WTC11 (cell line): ENCODE results near the gene ERC2. TPM values are rescaled to one million over a fixed set of nuclear protein-coding genes. Genes with fewer than 3 reads are reported as not detected.

Experiments used
- ATAC-seq: fragments of 200-7000 bp; cut with Tn5 transposase; 2 replicates; pipeline ENCODE4 v1.10.0; 2021; ENCODE audit warnings: mild to moderate bottlenecking, moderate library complexity
- CTCF ChIA-PET: fragments of 300-600 bp; sonication (Branson Sonifier 250); formaldehyde crosslinking; loops from one replicate; lab custom pipeline; 2021; ENCODE audit warnings: antibody characterized with exemption; lab: Charles Lee
- POLR2A ChIA-PET: fragments of 350-600 bp; sonication (Branson Sonifier 250); formaldehyde crosslinking; loops from one replicate; lab custom pipeline; 2021; ENCODE audit warnings: antibody characterized with exemption; lab: Charles Lee
- DNase-seq: peaks from one replicate; pipeline ENCODE4 v3.0.0; 2021; ENCODE audit warnings: low spot score
- H3K27ac Mint-ChIP-seq: 2 replicates; pipeline ENCODE4 v1.8.0; 2021; ENCODE audit warnings: mixed read lengths
- H3K27me3 Mint-ChIP-seq: 2 replicates; pipeline ENCODE4 v1.8.0; 2021; ENCODE audit warnings: low read depth, mild to moderate bottlenecking, moderate library complexity, mixed read lengths
- H3K36me3 Mint-ChIP-seq: 2 replicates; pipeline ENCODE4 v1.8.0; 2021; ENCODE audit warnings: mixed read lengths
- H3K4me1 Mint-ChIP-seq: 2 replicates; pipeline ENCODE4 v1.8.0; 2022; ENCODE audit warnings: mixed read lengths
- H3K4me3 Mint-ChIP-seq: 2 replicates; pipeline ENCODE4 v1.8.0; 2021; ENCODE audit warnings: mild to moderate bottlenecking, moderate library complexity, mixed read lengths
- H3K9me3 Mint-ChIP-seq: 2 replicates; pipeline ENCODE4 v1.8.0; 2021; ENCODE audit warnings: mixed read lengths
- AFF4 ChIP-seq: sonication (generic); formaldehyde crosslinking; IDR thresholded peaks from 2 replicates; pipeline ENCODE4 v1.8.1; 2023; ENCODE audit warnings: mild to moderate bottlenecking, missing genetic modification reagents, borderline replicate concordance
- ATF3 ChIP-seq: sonication (generic); formaldehyde crosslinking; conservative IDR thresholded peaks from 2 replicates; pipeline ENCODE4 v1.8.1; 2022; ENCODE audit warnings: mild to moderate bottlenecking, missing genetic modification reagents
- CBFB ChIP-seq: sonication (generic); formaldehyde crosslinking; IDR thresholded peaks from 2 replicates; pipeline ENCODE4 v1.8.1; 2022; ENCODE audit warnings: mild to moderate bottlenecking, low read depth, missing genetic modification reagents
- E2F4 ChIP-seq: sonication (generic); formaldehyde crosslinking; IDR thresholded peaks from 2 replicates; pipeline ENCODE4 v1.8.1; 2022; ENCODE audit warnings: low read depth, mild to moderate bottlenecking, moderate library complexity, missing genetic modification reagents, borderline replicate concordance
- ERG ChIP-seq: fragments of 250-450 bp; sonication (Bioruptor Pico); IDR thresholded peaks from 2 replicates; pipeline ENCODE4 v1.8.0; 2021; ENCODE audit warnings: mild to moderate bottlenecking
- FOXP1 ChIP-seq: sonication (generic); formaldehyde crosslinking; IDR thresholded peaks from 2 replicates; pipeline ENCODE4 v1.8.0; 2022; ENCODE audit warnings: missing genetic modification reagents, mild to moderate bottlenecking, moderate library complexity, borderline replicate concordance
- FOXP4 ChIP-seq: sonication (generic); formaldehyde crosslinking; IDR thresholded peaks from 2 replicates; pipeline ENCODE4 v1.8.0; 2022; ENCODE audit warnings: mild to moderate bottlenecking, missing genetic modification reagents
- KAT7 ChIP-seq: sonication (generic); formaldehyde crosslinking; IDR thresholded peaks from 2 replicates; pipeline ENCODE4 v1.8.1; 2023; ENCODE audit warnings: missing genetic modification reagents, mild to moderate bottlenecking, borderline replicate concordance
- MXD4 ChIP-seq: fragments of 250-450 bp; sonication (Bioruptor Pico); IDR thresholded peaks from 2 replicates; pipeline ENCODE4 v1.8.0; 2021; ENCODE audit warnings: mild to moderate bottlenecking, moderate library complexity, borderline replicate concordance
- NFYB ChIP-seq: sonication (generic); formaldehyde crosslinking; conservative IDR thresholded peaks from 2 replicates; pipeline ENCODE4 v1.8.0; 2022; ENCODE audit warnings: low read depth, missing genetic modification reagents
- NR1H2 ChIP-seq: sonication (generic); formaldehyde crosslinking; IDR thresholded peaks from 2 replicates; pipeline ENCODE4 v1.9.0; 2021; ENCODE audit warnings: mild to moderate bottlenecking, moderate library complexity, missing genetic modification reagents
- OVOL2 ChIP-seq: fragments of 250-450 bp; sonication (Bioruptor Pico); IDR thresholded peaks from 2 replicates; pipeline ENCODE4 v1.9.0; 2021; ENCODE audit warnings: mild to moderate bottlenecking, borderline replicate concordance
- RORB ChIP-seq: fragments of 250-450 bp; sonication (Bioruptor Pico); IDR thresholded peaks from 2 replicates; pipeline ENCODE4 v1.9.0; 2021; ENCODE audit warnings: mild to moderate bottlenecking
- SMAD4 ChIP-seq: sonication (generic); formaldehyde crosslinking; IDR thresholded peaks from 2 replicates; pipeline ENCODE4 v1.8.0; 2022; ENCODE audit warnings: mild to moderate bottlenecking, missing genetic modification reagents
- TEAD4 ChIP-seq: sonication (generic); formaldehyde crosslinking; IDR thresholded peaks from 2 replicates; pipeline ENCODE4 v1.8.0; 2022; ENCODE audit warnings: mild to moderate bottlenecking, missing genetic modification reagents
- USF2 ChIP-seq: sonication (generic); formaldehyde crosslinking; IDR thresholded peaks from 2 replicates; pipeline ENCODE4 v1.8.1; 2023; ENCODE audit warnings: mild to moderate bottlenecking, missing genetic modification reagents, moderate library complexity
- ZBTB43 ChIP-seq: sonication (generic); formaldehyde crosslinking; IDR thresholded peaks from 2 replicates; pipeline ENCODE4 v1.8.1; 2023; ENCODE audit warnings: mild to moderate bottlenecking, missing genetic modification reagents
- ZNF317 ChIP-seq: sonication (generic); formaldehyde crosslinking; IDR thresholded peaks from 2 replicates; pipeline ENCODE4 v1.8.1; 2023; ENCODE audit warnings: low read depth, mild to moderate bottlenecking, moderate library complexity, missing genetic modification reagents, borderline replicate concordance
- ZNF671 ChIP-seq: fragments of 250-450 bp; sonication (Bioruptor Pico); IDR thresholded peaks from 2 replicates; pipeline ENCODE4 v1.8.0; 2021; ENCODE audit warnings: mild to moderate bottlenecking
- total RNA-seq: library from RNA; stranded (reverse); gene quantifications from 3 replicates; pipeline ENCODE4 v1.2.3, GENCODE V29; 2021

The ERC2 gene
- total RNA-seq, 1 experiment from 2014 or later: 23.5 TPM

- ChIA-PET CTCF (interaction anchor here (0.9 kb wide), 1 partner anchor 145 kb away, joined by 3 read pairs; the partner anchor contains the start of gene ERC2), POLR2A (no interaction called here)
- no peak for TF ChIP-seq TEAD4
- no peak for TF ChIP-seq CBFB (CRISPR knock-in tag)
- no peak for TF ChIP-seq OVOL2 (CRISPR knock-in tag)
- no peak for TF ChIP-seq KAT7 (CRISPR knock-in tag)
- TF ChIP-seq ZBTB43: no peak
- no peak for TF ChIP-seq ZNF671
- TF ChIP-seq ERG (CRISPR knock-in tag): no peak
- TF ChIP-seq FOXP1 (CRISPR knock-in tag): no peak
- no peak for TF ChIP-seq ZNF317 (CRISPR knock-in tag)
- TF ChIP-seq USF2 (CRISPR knock-in tag): no peak
- TF ChIP-seq ATF3: no peak
- no peak for TF ChIP-seq E2F4 (CRISPR knock-in tag)
- no peak for TF ChIP-seq AFF4 (CRISPR knock-in tag)
- no peak for TF ChIP-seq NFYB
- Mint-ChIP-seq H3K9me3 (no peaks in the 10 kb centered on the region), H3K27me3 (no peaks in the 10 kb centered on the region), H3K4me1 (peaks cover 30% of the 10 kb centered on the region), H3K4me3 (no peak overlapping the region), H3K27ac (no peak overlapping the region), H3K36me3 (no peaks in the 10 kb centered on the region)
- DNase-seq: no peak
- no peak for ATAC-seq
Observed at GRCh38 chr3:56322862-56323261, 145.4 kb downstream of the ERC2 start.

- no peaks in the 10 kb centered on the region for H3K27me3 Mint-ChIP-seq
- H3K9me3 Mint-ChIP-seq: no peaks in the 10 kb centered on the region
- peaks cover 33% of the 10 kb centered on the region for H3K4me1 Mint-ChIP-seq
- ChIA-PET POLR2A (no interaction called here), CTCF (interaction anchor here (1.1 to 1.3 kb wide), 2 partner anchors 19 to 25 kb away, joined by 4 to 7 read pairs; no protein-coding TSS in a partner anchor)
- H3K27ac Mint-ChIP-seq: no peak overlapping the region
- DNase-seq: no peak
- H3K36me3 Mint-ChIP-seq: no peaks in the 10 kb centered on the region
- ATAC-seq: no peak
- no peak overlapping the region for H3K4me3 Mint-ChIP-seq
- TF ChIP-seq NFYB (no peak), SMAD4 (CRISPR knock-in tag) (no peak), NR1H2 (CRISPR knock-in tag) (no peak), FOXP4 (no peak), FOXP1 (CRISPR knock-in tag) (no peak), ATF3 (no peak), MXD4 (no peak), AFF4 (CRISPR knock-in tag) (no peak), RORB (CRISPR knock-in tag) (no peak), CBFB (CRISPR knock-in tag) (no peak)
Observed at GRCh38 chr3:56321892-56322291, 146.4 kb downstream of the ERC2 start.
